ENCODE data around the gene SLC9A2. TPM values are rescaled to one million over a fixed set of nuclear protein-coding genes. Genes with fewer than 3 reads are reported as not detected.

The SLC9A2 gene
- polyA plus RNA-seq, 3 donors = not detected

DNA sequence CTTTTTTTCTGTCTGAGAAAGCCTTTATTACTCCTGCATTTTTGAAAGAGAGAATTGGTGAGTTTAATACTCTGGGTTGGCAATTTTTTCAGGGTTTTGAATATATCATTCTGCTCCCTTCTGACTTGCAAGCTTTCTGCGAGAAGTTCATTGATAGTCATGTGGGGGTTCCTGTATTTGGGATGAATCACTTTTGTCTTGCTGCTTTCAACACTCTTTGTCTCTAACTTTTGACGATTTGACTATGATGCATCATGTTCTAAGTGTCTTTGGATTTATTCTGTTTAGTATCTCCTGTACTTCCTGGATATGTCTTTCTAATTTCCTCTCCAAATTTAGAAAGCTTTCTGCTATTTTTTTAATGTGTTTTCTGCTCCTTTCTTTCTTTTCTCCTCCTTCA is 41.0 kb upstream of the SLC9A2 start:
- Histone ChIP-seq H3K27ac (ENCODE audit: low read depth in 1 of 2, low read length in 2 of 2) (no peak overlapping the region), H4K20me1 (ENCODE audit: insufficient read depth, low read length) (no peaks in the 10 kb centered on the region), H3K9ac (ENCODE audit: insufficient read depth, low read length, poor library complexity, severe bottlenecking) (no peak overlapping the region), H3K36me3 (replicated peaks in 1 of 2; ENCODE audit: control insufficient read depth in 1 of 2, insufficient read depth in 2 of 2, low read length in 2 of 2) (no peaks in the 10 kb centered on the region), H3K79me2 (ENCODE audit: insufficient read depth, low read length) (no peaks in the 10 kb centered on the region), H2AFZ (ENCODE audit: insufficient read depth, low read depth, low read length, poor library complexity, severe bottlenecking) (no peak overlapping the region), H3K4me1 (ENCODE audit: control insufficient read depth in 1 of 2, insufficient read depth in 2 of 2, low read length in 2 of 2) (peaks cover 3 to 4% of the 10 kb centered on the region in 2 donors), H3K9me3 (replicated peaks in 1 of 2; ENCODE audit: control insufficient read depth in 1 of 2, insufficient read depth in 1 of 2, low read length in 2 of 2) (no peaks in the 10 kb centered on the region), H3K4me3 (replicated peaks in 1 of 3; ENCODE audit: low read depth in 2 of 3, low read length in 3 of 3) (no peak overlapping the region), H3K27me3 (ENCODE audit: control insufficient read depth in 2 of 2, insufficient read depth in 2 of 2, low read length in 2 of 2) (no peaks in the 10 kb centered on the region), H3K4me2 (replicated peaks; ENCODE audit: extremely low read depth, low read length, poor library complexity, severe bottlenecking) (no peak overlapping the region)
- peaks cover 6% of the 10 kb centered on the region for H3K4me1 Mint-ChIP-seq
- H3K4me3 Mint-ChIP-seq = no peak overlapping the region
- no peak for DNase-seq
- H3K36me3 Mint-ChIP-seq = no peaks in the 10 kb centered on the region
- no peak overlapping the region for H3K27ac Mint-ChIP-seq
- peaks cover 2 to 16% (median 9%) of the 10 kb centered on the region in 7 donors for H3K9me3 Mint-ChIP-seq
- peaks cover 0 to 9% (median 0%) of the 10 kb centered on the region in 3 donors for H3K27me3 Mint-ChIP-seq (ENCODE audit: low read depth in 3 of 3)
- intact Hi-C loops (cut with micrococcal nuclease) = no loop called here
- 86% methylated on average over 1 of the region's 2 CpGs for WGBS (ENCODE audit: insufficient coverage)
- TF ChIP-seq, protein P1, sequence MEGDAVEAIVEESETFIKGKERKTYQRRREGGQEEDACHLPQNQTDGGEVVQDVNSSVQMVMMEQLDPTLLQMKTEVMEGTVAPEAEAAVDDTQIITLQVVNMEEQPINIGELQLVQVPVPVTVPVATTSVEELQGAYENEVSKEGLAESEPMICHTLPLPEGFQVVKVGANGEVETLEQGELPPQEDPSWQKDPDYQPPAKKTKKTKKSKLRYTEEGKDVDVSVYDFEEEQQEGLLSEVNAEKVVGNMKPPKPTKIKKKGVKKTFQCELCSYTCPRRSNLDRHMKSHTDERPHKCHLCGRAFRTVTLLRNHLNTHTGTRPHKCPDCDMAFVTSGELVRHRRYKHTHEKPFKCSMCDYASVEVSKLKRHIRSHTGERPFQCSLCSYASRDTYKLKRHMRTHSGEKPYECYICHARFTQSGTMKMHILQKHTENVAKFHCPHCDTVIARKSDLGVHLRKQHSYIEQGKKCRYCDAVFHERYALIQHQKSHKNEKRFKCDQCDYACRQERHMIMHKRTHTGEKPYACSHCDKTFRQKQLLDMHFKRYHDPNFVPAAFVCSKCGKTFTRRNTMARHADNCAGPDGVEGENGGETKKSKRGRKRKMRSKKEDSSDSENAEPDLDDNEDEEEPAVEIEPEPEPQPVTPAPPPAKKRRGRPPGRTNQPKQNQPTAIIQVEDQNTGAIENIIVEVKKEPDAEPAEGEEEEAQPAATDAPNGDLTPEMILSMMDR (IDR thresholded peaks at IDR 0.05) = no peak

- peak overlapping the region in 1 of 2 donors; percentile 69 for H3K4me3 Mint-ChIP-seq
- peaks cover 6% of the 10 kb centered on the region for H3K4me1 Mint-ChIP-seq
- H3K9ac ChIP-seq (ENCODE audit: insufficient read depth, low read length, poor library complexity, severe bottlenecking) = no peak overlapping the region
- H4K20me1 ChIP-seq (ENCODE audit: insufficient read depth, low read length) = no peaks in the 10 kb centered on the region
- peak overlapping the region in 1 of 3 experiments; percentile 51 for H3K4me3 ChIP-seq (replicated peaks in 1 of 3; ENCODE audit: low read depth in 2 of 3, low read length in 3 of 3)
- H3K79me2 ChIP-seq (ENCODE audit: insufficient read depth, low read length) = no peaks in the 10 kb centered on the region
- peak; percentile 37 to 63 (median 51) for DNase-seq
- H3K9me3 ChIP-seq (replicated peaks in 1 of 2; ENCODE audit: control insufficient read depth in 1 of 2, insufficient read depth in 1 of 2, low read length in 2 of 2) = no peaks in the 10 kb centered on the region
- TF ChIP-seq, protein P1 (IDR thresholded peaks at IDR 0.05) = no peak
- H3K36me3 ChIP-seq (replicated peaks in 1 of 2; ENCODE audit: control insufficient read depth in 1 of 2, insufficient read depth in 2 of 2, low read length in 2 of 2) = no peaks in the 10 kb centered on the region
- H3K36me3 Mint-ChIP-seq = no peaks in the 10 kb centered on the region
- peaks cover 3 to 4% of the 10 kb centered on the region in 2 donors for H3K4me1 ChIP-seq (ENCODE audit: control insufficient read depth in 1 of 2, insufficient read depth in 2 of 2, low read length in 2 of 2)
- no peaks in the 10 kb centered on the region for H3K27me3 ChIP-seq (ENCODE audit: control insufficient read depth in 2 of 2, insufficient read depth in 2 of 2, low read length in 2 of 2)
- H3K4me2 ChIP-seq (replicated peaks; ENCODE audit: extremely low read depth, low read length, poor library complexity, severe bottlenecking) = peak overlapping the region; percentile 65
- H3K27ac Mint-ChIP-seq = peak overlapping the region in 1 of 7 donors; percentile 55
- no peak overlapping the region for H2AFZ ChIP-seq (ENCODE audit: insufficient read depth, low read depth, low read length, poor library complexity, severe bottlenecking)
- peaks cover 2 to 8% (median 6%) of the 10 kb centered on the region in 7 donors for H3K9me3 Mint-ChIP-seq
- H3K27me3 Mint-ChIP-seq (ENCODE audit: low read depth in 3 of 3) = peaks cover 0 to 1% (median 0%) of the 10 kb centered on the region in 3 donors
- no peak overlapping the region for H3K27ac ChIP-seq (ENCODE audit: low read depth in 1 of 2, low read length in 2 of 2)
- intact Hi-C loops (cut with micrococcal nuclease) = no loop called here
Measured at GRCh38 chr2:102581911-102582310, 37.4 kb upstream of the SLC9A2 start.
